Measurements from ENCODE around the gene TRAF7.

The TRAF7 gene

GRCh38 chr16:2209258-2210008 lies 53.9 kb downstream of the TRAF7 start:
- peaks cover 7% of the 10 kb centered on the region for H3K4me1 ChIP-seq (ENCODE audit: control insufficient read depth, insufficient read depth, low read length)
- no peak for DNase-seq (ENCODE audit: low read depth, low spot score)
- no peak overlapping the region for H3K4me3 ChIP-seq (ENCODE audit: low read length)
- no CpG with 5 or more reads among the region's 29 CpGs for WGBS (ENCODE audit: insufficient coverage, insufficient read length)
- no peak overlapping the region for H3K27ac ChIP-seq (ENCODE audit: low read length)
- peaks cover 37% of the 10 kb centered on the region for H3K36me3 ChIP-seq (ENCODE audit: control insufficient read depth, insufficient read depth, low read length)
- H3K27me3 ChIP-seq (ENCODE audit: control insufficient read depth, insufficient read depth, low read length): no peaks in the 10 kb centered on the region
- no peaks in the 10 kb centered on the region for H3K9me3 ChIP-seq (ENCODE audit: control insufficient read depth, insufficient read depth, low read length)

GRCh38 chr16:2210009-2210332 lies 54.4 kb downstream of the TRAF7 start:
- Histone ChIP-seq H3K36me3 (ENCODE audit: control insufficient read depth, insufficient read depth, low read length) (peaks cover 37% of the 10 kb centered on the region), H3K9me3 (ENCODE audit: control insufficient read depth, insufficient read depth, low read length) (no peaks in the 10 kb centered on the region), H3K27ac (ENCODE audit: low read length) (no peak overlapping the region), H3K4me1 (ENCODE audit: control insufficient read depth, insufficient read depth, low read length) (peaks cover 7% of the 10 kb centered on the region), H3K4me3 (ENCODE audit: low read length) (no peak overlapping the region), H3K27me3 (ENCODE audit: control insufficient read depth, insufficient read depth, low read length) (no peaks in the 10 kb centered on the region)
- no CpG with 5 or more reads among the region's 17 CpGs for WGBS (ENCODE audit: insufficient coverage, insufficient read length)
- no peak for DNase-seq (ENCODE audit: low read depth, low spot score)

GRCh38 chr16:2210386-2211365 lies 55.1 kb downstream of the TRAF7 start, which contains the start of gene BRICD5:
BRICD5 (minus strand) TSS chr16:2210863; CDS start chr16:2210833, 30 bp downstream.
- H3K4me3 ChIP-seq (ENCODE audit: low read length): no peak within 1 kb of the TSS
- no peak within 1 kb of the TSS for H3K27ac ChIP-seq (ENCODE audit: low read length)
- H3K9me3 ChIP-seq (ENCODE audit: control insufficient read depth, insufficient read depth, low read length): no peaks in the 10 kb centered on the region
- H3K4me1 ChIP-seq (ENCODE audit: control insufficient read depth, insufficient read depth, low read length): peaks cover 7% of the 10 kb centered on the region
- H3K27me3 ChIP-seq (ENCODE audit: control insufficient read depth, insufficient read depth, low read length): no peaks in the 10 kb centered on the region
- no CpG with 5 or more reads among the region's 24 CpGs for WGBS (ENCODE audit: insufficient coverage, insufficient read length)
- peaks cover 37% of the 10 kb centered on the region for H3K36me3 ChIP-seq (ENCODE audit: control insufficient read depth, insufficient read depth, low read length)
- no peak for DNase-seq (ENCODE audit: low read depth, low spot score)

- no peak overlapping the region for H3K4me3 ChIP-seq (ENCODE audit: low read length)
- peaks cover 35% of the 10 kb centered on the region for H3K36me3 ChIP-seq (ENCODE audit: control insufficient read depth, insufficient read depth, low read length)
- no peaks in the 10 kb centered on the region for H3K9me3 ChIP-seq (ENCODE audit: control insufficient read depth, insufficient read depth, low read length)
- no CpG with 5 or more reads among the region's 11 CpGs for WGBS (ENCODE audit: insufficient coverage, insufficient read length)
- no peak for DNase-seq (ENCODE audit: low read depth, low spot score)
- H3K27me3 ChIP-seq (ENCODE audit: control insufficient read depth, insufficient read depth, low read length): no peaks in the 10 kb centered on the region
- H3K4me1 ChIP-seq (ENCODE audit: control insufficient read depth, insufficient read depth, low read length): peaks cover 7% of the 10 kb centered on the region
- no peak overlapping the region for H3K27ac ChIP-seq (ENCODE audit: low read length)
Observed at GRCh38 chr16:2211923-2212347, 56.4 kb downstream of the TRAF7 start.

- Histone ChIP-seq H3K4me1 (ENCODE audit: control insufficient read depth, insufficient read depth, low read length) (peaks cover 7% of the 10 kb centered on the region), H3K27ac (ENCODE audit: low read length) (no peak overlapping the region), H3K4me3 (ENCODE audit: low read length) (no peak overlapping the region), H3K36me3 (ENCODE audit: control insufficient read depth, insufficient read depth, low read length) (peaks cover 29% of the 10 kb centered on the region), H3K27me3 (ENCODE audit: control insufficient read depth, insufficient read depth, low read length) (no peaks in the 10 kb centered on the region), H3K9me3 (ENCODE audit: control insufficient read depth, insufficient read depth, low read length) (no peaks in the 10 kb centered on the region)
- DNase-seq (ENCODE audit: low read depth, low spot score): no peak
- WGBS (ENCODE audit: insufficient coverage, insufficient read length): no CpG with 5 or more reads among the region's 19 CpGs
Observed at GRCh38 chr16:2212362-2213324, 57.1 kb downstream of the TRAF7 start.

GRCh38 chr16:2213817-2214718 lies 58.5 kb downstream of the TRAF7 start:
- Histone ChIP-seq H3K9me3 (ENCODE audit: control insufficient read depth, insufficient read depth, low read length) (no peaks in the 10 kb centered on the region), H3K4me1 (ENCODE audit: control insufficient read depth, insufficient read depth, low read length) (peaks cover 7% of the 10 kb centered on the region), H3K27me3 (ENCODE audit: control insufficient read depth, insufficient read depth, low read length) (no peaks in the 10 kb centered on the region), H3K27ac (ENCODE audit: low read length) (no peak overlapping the region), H3K4me3 (ENCODE audit: low read length) (peak overlapping the region; percentile 83), H3K36me3 (ENCODE audit: control insufficient read depth, insufficient read depth, low read length) (peaks cover 15% of the 10 kb centered on the region; the same call in 1 of the 2 replicates)
- no CpG with 5 or more reads among the region's 98 CpGs for WGBS (ENCODE audit: insufficient coverage, insufficient read length)
- no peak for DNase-seq (ENCODE audit: low read depth, low spot score)

GRCh38 chr16:2214719-2214968 lies 59.1 kb downstream of the TRAF7 start, which contains the start of gene PGP:
PGP (minus strand) TSS chr16:2214840; CDS start chr16:2214777, 63 bp downstream.
- Histone ChIP-seq H3K27ac (ENCODE audit: low read length) (peak within 1 kb of the TSS; percentile 56), H3K27me3 (ENCODE audit: control insufficient read depth, insufficient read depth, low read length) (no peaks in the 10 kb centered on the region), H3K4me1 (ENCODE audit: control insufficient read depth, insufficient read depth, low read length) (peaks cover 7% of the 10 kb centered on the region), H3K4me3 (ENCODE audit: low read length) (peak within 1 kb of the TSS; percentile 98), H3K9me3 (ENCODE audit: control insufficient read depth, insufficient read depth, low read length) (no peaks in the 10 kb centered on the region), H3K36me3 (ENCODE audit: control insufficient read depth, insufficient read depth, low read length) (peaks cover 9% of the 10 kb centered on the region; the same call in 1 of the 2 replicates)
- WGBS (ENCODE audit: insufficient coverage, insufficient read length): no CpG with 5 or more reads among the region's 48 CpGs
- no peak for DNase-seq (ENCODE audit: low read depth, low spot score)

GRCh38 chr16:2216330-2216729 lies 60.7 kb downstream of the TRAF7 start:
- no peaks in the 10 kb centered on the region; the same call in 1 of the 2 replicates for H3K4me1 ChIP-seq (ENCODE audit: control insufficient read depth, insufficient read depth, low read length)
- H3K27ac ChIP-seq (ENCODE audit: low read length): no peak overlapping the region
- no peaks in the 10 kb centered on the region for H3K9me3 ChIP-seq (ENCODE audit: control insufficient read depth, insufficient read depth, low read length)
- no peak for DNase-seq (ENCODE audit: low read depth, low spot score)
- H3K27me3 ChIP-seq (ENCODE audit: control insufficient read depth, insufficient read depth, low read length): no peaks in the 10 kb centered on the region
- no CpG with 5 or more reads among the region's 4 CpGs for WGBS (ENCODE audit: insufficient coverage, insufficient read length)
- peaks cover 9% of the 10 kb centered on the region; the same call in 1 of the 2 replicates for H3K36me3 ChIP-seq (ENCODE audit: control insufficient read depth, insufficient read depth, low read length)
- no peak overlapping the region for H3K4me3 ChIP-seq (ENCODE audit: low read length)

- Histone ChIP-seq H3K36me3 (ENCODE audit: control insufficient read depth, insufficient read depth, low read length) (no peaks in the 10 kb centered on the region; the same call in 1 of the 2 replicates), H3K27me3 (ENCODE audit: control insufficient read depth, insufficient read depth, low read length) (no peaks in the 10 kb centered on the region), H3K4me1 (ENCODE audit: control insufficient read depth, insufficient read depth, low read length) (no peaks in the 10 kb centered on the region), H3K4me3 (ENCODE audit: low read length) (peak within 1 kb of the TSS; percentile 84), H3K27ac (ENCODE audit: low read length) (no peak within 1 kb of the TSS), H3K9me3 (ENCODE audit: control insufficient read depth, insufficient read depth, low read length) (no peaks in the 10 kb centered on the region)
- WGBS (ENCODE audit: insufficient coverage, insufficient read length): no CpG with 5 or more reads among the region's 82 CpGs
- DNase-seq (ENCODE audit: low read depth, low spot score): peak; percentile 99
Observed at GRCh38 chr16:2223221-2223941, 67.8 kb downstream of the TRAF7 start, which contains the start of gene E4F1. E4F1 (plus strand) TSS chr16:2223591; CDS start chr16:2223614, 23 bp downstream.

All from iPS DF 6.9 (cell line).